HG03565 (cell line): ENCODE results near the gene GPR146.

ENCODE experiments used
- ATAC-seq: cut with Tn5 transposase; IDR thresholded peaks from one replicate; pipeline ENCODE4 v1.9.1; 2021; ENCODE audit warnings: mild to moderate bottlenecking, moderate library complexity; ENCODE audit not compliant: unreplicated experiment

Gene GPR146

DNA sequence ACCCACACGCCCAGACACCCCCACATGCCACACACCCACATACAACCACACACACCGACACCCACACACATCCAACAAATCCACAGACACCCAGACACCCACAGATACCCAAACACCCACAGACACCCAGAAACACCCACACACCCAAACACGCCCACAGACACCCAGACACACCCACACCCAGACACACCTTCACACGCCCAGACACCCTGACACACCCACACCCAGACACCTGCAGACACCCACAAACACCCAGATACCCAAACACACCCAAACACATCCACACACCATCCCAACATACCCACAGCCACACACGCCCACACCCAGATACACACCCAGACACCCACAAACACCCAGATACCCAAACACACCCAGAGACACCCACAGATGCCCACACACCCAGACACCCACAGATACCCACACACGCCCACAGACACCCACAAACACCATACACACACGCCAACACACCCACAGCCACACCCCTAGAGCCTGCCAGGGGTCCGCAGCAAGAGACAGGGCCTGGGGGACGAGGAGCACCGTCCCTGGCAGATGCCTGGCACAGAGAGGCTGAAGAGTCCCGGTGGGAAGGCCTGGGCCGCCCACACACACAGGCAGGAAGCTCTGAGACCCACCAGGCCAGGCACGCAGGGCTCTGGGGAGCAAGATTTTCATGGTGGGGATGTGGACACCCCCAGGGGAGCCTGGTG is 32.9 kb upstream of the GPR146 start:
- no peak for ATAC-seq

DNA sequence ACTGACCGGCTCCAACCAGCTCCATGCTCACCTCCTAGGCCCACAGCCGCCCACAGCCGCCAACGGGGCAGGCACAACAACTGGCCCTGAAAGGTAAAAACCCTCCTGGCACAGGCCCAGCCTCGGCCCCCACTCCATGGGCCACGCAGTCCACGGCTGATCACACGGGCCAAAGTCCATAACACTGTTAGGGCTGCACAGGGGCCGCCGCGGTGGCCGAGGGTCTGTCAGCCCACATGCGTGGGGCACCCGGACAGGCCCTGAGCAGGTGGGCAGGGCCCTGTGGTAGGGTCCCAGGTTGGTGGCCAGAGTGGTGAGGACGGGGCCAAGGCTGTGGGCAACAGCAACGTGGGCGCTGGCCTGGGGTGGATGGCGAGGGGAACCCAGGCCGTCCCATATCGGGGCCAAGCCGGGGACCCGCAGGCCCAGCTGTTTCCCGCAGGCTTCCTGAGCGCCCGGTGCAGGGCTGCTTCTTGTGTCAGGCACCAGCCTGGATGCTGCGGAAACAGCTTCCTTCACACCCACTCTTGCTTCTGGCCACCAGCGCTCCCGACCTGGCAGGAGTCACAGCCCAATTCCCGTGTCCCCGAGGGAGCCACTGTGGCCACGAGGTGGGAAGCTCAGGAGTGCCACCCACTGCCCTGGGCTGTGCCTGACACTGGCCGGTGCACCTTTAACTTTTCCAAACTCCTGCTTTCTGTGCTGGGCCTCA is 32.2 kb upstream of the GPR146 start:
- no peak for ATAC-seq

DNA sequence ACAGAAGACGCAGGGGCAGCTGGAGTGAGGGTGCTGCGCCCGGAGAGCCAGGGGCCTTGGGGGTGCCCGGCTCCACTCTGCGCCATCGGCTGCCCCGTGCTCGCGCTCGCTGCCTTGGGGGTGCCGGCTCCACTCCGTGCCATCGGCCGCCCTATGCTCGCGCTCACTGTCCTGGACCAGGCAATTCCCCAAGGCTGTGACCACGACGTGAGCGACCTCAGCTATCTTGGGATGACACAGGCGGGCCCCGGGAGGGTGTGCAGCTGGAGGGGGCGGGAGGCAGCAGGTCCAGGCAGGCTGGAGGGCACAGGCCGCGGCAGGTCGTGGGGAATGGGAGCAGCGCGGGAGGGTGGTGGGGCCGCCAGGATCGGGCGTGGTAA is 31.6 kb upstream of the GPR146 start:
- no peak for ATAC-seq

DNA sequence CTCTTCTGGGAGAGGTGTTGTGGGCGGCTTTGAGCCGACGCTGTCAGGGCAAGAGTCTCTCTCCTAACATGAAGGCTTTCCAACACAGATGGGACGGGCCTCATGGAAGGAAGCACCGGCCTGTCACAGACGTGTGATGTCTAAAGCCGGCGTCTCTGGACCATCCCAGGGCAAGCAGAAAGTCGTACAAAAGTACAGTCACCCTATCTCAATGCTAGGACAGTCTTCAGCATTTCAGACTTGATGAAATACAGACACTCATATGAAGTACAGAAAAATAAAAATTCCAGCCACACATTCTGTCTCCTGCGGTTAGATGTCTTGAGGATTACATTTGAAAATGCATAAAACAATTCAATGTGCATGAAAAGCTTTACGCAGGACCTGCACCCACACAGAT is 30.8 kb upstream of the GPR146 start:
- ATAC-seq: no peak

DNA sequence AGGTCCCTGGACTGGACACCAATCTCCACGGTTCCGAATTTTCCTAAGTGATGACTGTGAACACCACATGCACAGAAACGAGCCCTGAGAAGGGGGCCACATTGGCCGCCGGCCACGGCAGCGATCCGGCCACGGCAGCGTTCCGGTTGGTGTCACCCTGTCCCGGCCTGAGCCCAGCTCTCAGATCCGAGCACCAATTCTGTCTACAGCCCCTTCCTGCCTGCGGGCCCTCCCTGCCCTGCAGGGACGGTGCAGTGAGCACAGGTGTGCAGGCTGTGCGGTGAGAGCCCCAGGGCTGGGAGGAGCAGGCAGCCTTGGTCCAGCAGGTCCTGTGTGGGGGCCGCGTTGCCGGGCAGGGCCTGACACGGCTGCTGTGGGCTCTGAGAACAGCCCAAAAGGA is 29.7 kb upstream of the GPR146 start:
- ATAC-seq: no peak

DNA sequence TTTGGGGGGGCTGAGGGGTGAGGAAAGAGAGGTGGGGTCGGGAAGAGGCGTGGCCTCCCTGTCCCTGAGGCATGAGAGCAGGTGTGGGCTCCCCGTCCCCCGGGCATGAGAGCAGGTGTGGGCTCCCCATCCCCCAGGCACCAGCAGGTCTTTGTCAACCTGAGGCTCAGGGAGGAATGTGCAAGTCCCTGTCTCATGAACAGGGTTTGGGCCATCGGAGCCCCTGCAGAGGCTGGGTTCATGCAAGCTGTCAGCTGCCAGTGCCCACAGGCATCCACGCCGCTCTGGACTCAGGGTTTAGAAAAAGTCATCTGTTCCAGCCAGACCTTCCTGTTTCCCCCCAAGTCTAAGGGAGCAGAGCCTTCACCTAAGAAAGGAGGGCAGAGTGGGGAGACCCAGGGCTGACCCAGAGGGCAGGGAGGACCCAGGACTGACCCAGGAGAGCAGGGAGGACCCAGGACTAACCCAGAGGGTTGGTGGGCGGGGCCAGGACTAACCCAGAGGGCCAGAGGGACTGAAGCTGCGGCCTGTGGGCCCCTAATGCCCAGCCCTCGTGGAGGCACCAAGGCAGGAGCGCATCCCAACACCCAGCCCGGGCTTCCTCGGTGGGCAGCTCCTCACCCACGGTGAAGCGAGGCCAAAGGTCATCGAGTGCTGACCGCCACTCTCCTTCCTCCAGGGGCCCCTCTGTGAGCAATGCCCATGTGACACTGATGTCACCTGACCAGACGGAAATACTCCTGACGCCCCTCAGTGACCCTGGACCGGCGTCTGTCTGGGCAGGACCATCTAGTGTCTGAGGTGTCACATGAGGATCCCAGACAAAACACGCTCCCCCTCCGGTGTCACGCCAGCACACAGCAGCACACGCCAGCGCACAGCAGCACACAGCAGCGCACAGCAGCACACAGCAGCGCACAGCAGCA is 28.9 kb upstream of the GPR146 start:
- ATAC-seq: no peak

DNA sequence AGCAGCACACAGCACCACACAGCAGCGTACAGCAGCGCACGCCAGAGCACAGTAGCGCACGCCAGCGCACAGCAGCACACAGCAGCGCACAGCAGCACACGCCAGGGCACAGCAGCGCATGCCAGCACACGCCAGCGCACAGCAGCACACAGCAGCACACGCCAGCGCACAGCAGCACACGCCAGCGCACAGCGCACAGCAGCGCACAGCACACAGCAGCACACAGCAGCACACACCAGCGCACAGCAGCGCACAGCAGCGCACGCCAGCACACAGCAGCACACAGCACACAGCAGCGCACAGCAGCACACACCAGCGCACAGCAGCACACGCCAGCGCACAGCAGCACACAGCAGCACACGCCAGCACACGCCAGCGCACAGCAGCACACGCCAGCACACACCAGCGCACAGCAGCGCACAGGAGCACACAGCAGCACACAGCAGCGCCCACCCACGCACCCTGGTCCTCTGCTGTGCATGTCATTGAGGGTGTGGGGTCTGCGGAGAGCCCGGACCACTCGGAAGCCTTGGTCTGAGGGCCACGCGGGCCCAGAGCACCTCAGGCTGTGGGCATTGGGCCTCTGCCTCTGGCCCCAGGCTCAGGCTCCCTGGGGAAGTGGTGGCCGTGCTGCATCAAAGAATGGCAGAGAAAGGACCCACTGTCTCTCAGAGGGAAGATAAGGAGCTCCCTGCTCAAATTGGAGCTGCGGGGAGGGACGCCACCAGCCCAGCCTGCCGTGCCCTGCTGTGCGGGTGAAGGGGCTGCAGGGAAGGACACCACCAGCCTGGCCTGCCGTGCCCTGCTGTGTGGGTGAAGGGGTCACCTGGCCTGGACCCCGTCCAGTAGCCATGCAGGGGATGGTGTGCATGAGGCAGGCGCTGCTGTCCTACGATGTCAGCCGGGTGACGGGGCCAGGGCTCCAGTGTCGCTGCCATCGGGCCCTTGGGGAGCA is 27.5 kb upstream of the GPR146 start:
- no peak for ATAC-seq

DNA sequence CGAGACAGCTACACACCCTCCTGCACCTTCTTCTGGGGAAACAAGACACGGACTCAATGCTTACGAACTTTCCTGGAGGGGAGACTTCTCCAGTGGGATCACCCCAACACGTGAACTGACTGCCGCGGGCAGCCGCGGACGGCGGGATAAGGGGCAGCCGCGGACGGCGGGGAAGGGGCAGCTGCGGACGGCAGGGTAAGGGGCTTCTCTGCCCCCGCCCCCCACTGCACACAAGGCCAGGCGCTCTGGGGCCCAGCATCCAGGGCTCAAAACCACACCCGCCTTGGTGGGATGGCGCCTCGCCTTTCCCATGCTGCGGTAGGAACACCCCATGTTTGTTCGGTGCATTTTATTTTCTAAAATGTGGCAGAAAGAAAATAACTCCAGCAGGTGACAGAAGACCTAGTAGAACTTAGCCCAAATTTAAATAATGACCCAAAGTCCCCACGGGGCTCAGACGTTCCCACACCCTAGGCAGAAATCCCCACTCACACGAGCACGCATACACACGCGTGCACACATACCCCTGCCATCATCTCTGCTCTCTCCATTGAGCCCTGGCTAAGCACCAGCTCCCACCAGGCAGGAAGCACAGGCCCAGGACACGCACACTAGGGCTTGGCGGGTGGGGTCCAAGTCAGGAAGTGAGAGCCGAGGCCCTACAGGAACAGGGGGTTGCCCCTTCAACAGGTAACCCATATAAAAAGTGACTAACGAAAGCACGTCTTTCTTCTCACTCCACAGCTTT is 26.6 kb upstream of the GPR146 start:
- no peak for ATAC-seq

DNA sequence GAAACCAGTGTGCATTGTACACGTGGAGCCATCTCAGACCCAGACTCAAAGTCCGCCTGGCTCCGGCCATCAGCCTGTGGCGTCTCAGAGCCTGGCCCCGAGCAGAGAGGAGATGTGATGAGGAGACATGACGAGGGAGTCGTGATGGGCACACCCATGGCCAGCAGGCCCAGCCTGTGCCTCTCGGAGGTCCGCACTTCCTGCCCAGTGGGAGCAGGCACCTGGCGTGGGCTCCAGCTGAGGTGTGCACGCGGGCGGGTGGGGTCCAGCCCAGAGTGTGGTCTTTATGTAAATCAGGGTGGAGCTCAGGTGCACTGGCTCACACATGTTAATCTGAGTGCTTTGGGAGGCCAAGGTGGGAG is 26.0 kb upstream of the GPR146 start:
- no peak for ATAC-seq

DNA sequence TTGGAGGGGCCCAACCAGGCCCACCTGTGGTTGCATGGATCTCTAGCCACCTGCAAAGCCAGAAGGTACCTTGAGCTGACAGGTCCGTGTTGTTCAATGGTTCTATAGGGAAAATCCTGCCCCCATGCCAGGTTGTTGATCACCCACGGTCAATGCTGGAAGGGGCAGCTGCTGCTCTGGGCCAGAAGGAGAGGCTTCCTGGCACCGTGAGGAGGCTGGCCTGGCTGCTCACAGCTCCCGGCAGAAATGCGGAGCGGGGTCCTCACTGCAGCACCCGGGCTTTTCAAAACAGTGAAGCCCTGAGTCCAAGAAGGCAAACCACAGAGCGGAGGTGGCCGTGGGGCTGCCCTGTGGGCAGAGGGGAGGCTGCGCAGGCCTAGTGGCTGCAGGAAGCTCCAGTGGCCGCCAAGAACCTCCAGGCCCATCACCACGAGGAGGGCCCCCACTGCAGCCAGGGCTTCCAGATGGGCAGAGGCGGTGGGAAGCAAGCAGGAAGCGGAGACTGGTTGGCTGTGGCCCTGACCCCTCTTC is 25.0 kb upstream of the GPR146 start:
- ATAC-seq: no peak

DNA sequence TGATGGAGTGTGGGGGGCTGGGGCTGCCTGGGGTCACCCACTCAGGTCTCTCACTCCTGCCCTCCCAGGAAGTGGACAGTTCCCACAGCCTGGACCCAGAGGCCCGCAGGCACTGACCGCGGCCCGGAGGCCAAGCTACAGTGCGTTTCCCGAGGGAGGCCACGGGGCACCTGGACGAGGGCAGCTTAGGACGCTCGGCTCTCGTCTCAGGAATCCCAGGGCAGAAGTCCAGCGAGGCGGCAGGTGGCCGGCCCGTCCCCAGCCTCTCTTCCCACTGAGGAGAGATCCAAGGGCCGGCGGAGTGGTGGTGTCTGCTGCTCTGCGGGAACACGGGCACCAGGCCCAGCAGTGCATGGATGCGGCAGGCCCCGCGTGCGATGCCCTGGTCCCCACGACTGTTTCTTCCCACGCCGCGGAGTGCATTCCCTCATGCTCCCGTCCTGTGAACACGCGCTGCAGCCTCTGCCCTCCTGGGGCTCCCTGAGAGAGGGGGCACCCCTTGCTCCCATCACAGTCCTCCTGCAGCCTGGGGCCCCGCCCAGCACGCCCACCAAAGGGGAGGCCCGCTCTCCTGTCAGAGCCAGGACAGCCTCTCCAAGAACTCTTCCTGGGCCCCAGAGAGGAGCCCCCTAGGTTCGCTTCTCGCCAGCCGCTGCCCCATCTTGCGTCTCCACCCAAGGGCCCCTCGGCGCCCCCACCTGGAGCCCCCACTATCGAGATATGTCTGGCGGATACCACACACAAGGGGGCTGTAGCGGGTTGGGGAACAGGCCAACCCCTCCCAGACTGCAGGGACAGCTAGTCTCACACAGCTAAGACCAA is 24.3 kb upstream of the GPR146 start:
- no peak for ATAC-seq

DNA sequence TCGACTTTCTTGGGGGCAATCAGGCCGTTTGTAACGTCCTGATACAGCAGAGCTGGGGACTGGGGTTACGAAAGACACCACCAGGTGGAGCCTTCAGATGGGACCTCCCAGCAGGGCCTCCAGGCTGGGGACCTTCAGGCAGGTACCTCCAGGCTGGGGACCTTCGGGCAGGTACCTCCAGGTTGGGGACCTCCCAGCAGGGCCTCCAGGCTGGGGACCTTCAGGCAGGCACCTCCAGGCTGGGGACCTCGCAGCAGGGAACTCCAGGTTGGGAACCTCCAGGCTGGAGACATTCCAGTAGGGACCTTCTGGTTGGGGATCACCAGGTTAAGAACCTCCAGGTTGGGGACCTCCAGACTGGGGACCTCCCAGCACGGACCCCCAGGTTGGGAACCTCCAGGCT is 23.5 kb upstream of the GPR146 start:
- no peak for ATAC-seq

DNA sequence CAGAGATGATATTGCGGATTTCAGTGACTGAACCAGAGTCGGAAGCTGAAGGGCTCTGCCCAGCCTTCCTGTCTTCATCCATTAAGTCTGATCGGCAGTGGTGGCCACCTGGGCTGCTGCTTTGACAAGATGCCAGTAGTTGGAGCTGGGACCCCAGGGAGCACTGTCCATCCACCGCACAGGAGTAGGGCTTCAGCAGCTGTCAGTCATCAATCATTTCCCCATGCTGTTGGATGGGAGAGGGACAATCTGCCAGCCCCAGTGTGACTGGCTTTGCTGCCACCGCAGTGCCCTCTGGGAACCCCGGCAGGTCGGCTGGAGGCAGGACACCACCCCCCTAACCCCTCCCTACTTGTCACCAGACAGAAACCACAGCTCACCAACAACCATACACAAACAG is 23.0 kb upstream of the GPR146 start:
- ATAC-seq: no peak

DNA sequence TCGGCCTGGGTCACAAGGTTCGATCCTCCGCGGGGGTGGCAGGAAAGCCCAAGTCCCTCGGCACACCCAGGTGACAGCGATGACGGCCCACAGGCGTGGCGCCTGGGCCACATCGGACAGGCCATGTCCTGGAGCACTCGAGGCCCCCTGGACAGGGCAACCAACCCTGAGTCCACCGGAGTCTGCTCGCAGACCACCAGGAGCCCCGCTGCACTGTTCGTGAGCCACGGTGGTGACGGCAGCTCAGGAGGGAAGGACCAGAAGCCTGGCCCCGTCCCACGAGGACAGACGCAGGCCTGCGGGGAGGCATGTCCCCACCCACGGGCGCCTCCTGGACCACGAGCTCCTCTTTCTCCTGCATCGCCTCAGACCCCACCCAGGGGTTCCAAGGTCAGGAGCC is 22.4 kb upstream of the GPR146 start:
- no peak for ATAC-seq

DNA sequence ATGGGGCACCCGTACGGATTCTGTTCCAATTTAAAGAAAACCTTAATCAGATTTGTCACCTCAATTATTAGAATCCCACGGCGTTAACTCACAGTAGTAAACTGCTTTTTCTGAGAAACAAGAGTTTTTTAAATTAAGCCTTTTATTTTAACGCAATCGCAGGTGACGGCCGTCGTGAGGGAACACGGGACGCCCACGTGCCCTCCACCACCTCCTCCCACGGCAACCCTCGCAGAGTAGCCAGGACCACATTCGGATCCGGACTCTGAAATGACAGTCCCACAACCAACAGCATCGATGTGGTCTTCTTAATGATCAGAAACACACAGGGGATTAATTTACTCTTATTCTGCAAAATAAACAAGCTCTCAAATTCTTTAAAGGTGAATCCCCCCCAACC is 22.0 kb upstream of the GPR146 start:
- ATAC-seq: no peak

DNA sequence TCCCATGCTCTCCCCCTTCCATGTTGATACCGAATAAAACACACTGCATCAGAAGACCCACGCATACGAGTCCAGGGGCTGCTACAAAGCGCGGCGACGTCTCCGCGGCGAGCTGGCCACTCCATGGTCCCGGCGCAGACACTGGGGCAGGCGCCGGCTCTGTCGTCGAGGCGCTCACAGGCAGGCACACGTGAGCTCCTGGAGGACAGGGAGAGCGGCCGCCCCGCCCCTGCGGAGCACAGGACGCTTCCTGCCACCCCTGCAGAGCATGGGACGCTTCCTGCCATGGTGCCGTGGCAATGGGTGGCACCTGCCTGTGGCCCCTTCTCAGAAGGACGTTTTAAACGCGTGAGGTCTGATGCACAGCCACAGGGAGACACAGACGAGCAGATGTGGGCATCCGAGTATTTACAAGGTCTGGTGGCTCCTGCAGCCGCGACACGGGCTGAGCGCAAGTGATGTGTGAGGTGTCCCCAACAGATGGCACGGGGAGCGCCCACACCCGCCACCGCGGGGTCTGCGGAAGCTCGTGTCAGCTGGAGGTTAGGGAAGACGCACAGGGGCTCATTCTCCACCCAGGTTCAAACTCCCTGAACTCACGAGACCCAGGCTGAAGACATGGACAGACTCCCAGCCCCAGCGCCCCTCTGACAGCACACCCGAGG is 21.4 kb upstream of the GPR146 start:
- no peak for ATAC-seq

DNA sequence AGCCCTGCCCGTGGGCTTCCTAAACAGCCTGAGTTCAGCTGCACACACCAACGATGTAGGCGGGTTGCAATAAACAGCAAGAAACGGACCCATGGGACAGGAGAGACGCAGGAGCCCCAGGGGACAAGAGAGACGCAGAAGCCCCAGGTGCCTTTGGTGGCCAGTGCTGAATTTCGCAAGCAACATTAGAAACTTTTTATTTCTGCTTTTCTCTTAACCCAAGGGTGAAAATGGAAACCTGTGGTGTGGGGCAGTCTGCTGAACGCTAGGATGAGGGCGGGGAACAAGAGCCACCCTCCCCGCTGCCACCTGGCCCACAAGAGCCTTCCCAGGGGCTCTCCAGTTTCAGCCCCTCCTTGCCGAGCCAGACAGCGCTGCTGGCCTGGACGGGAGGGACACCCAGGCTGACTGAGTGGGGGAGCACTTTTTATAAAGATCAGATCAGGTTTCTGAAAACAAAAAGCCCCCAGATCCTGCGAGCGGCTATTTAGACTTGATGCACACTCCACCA is 20.0 kb upstream of the GPR146 start:
- peak; percentile 38 for ATAC-seq
